ENCODE results near the gene DUSP11.

DUSP11 gene

GRCh38 chr2:73779467-73780236, at the start of gene DUSP11:
DUSP11 (minus strand) TSS chr2:73780103; CDS start chr2:73779974, 129 bp downstream.
- TF ChIP-seq TCF12 (IDR thresholded peaks at IDR 0.05; ENCODE audit: low read depth) (no peak), FOXM1 (IDR thresholded peaks at IDR 0.05; ENCODE audit: borderline replicate concordance, low read depth) (no peak), CEBPB (IDR thresholded peaks at IDR 0.05) (no peak), REST (IDR thresholded peaks at IDR 0.05; ENCODE audit: low read depth) (no peak), TEAD4 (IDR thresholded peaks at IDR 0.05) (0 out of 2 replicates have a peak, but pooled peaks have one; percentile 27), USF1 (IDR thresholded peaks at IDR 0.05) (peak; percentile 45; the same call in 1 of the 2 replicates), CREB1 (IDR thresholded peaks at IDR 0.05; ENCODE audit: low read depth) (no peak), YY1 (IDR thresholded peaks at IDR 0.05; ENCODE audit: low read depth) (peak; percentile 78), MAX (IDR thresholded peaks at IDR 0.05) (peak; percentile 83), EP300 (IDR thresholded peaks at IDR 0.05; ENCODE audit: borderline replicate concordance) (0 out of 2 replicates have a peak, but pooled peaks have one; percentile 19), EGR1 (IDR thresholded peaks at IDR 0.05) (0 out of 2 replicates have a peak, but pooled peaks have one; percentile 25), ZBTB7A (IDR thresholded peaks at IDR 0.05; ENCODE audit: low read depth) (no peak), RAD21 (IDR thresholded peaks at IDR 0.05; ENCODE audit: low read depth) (peak; percentile 58), TAF1 (IDR thresholded peaks at IDR 0.05; ENCODE audit: low read depth) (peak; percentile 73), NFIC (IDR thresholded peaks at IDR 0.05) (no peak)

- TF ChIP-seq RAD21 (IDR thresholded peaks at IDR 0.05; ENCODE audit: low read depth) (no peak), CEBPB (IDR thresholded peaks at IDR 0.05) (no peak), TEAD4 (IDR thresholded peaks at IDR 0.05) (peak; percentile 5; the same call in 1 of the 2 replicates), FOXM1 (IDR thresholded peaks at IDR 0.05; ENCODE audit: borderline replicate concordance, low read depth) (no peak), ZBTB7A (IDR thresholded peaks at IDR 0.05; ENCODE audit: low read depth) (peak; percentile 89), EP300 (IDR thresholded peaks at IDR 0.05; ENCODE audit: borderline replicate concordance) (no peak), YY1 (IDR thresholded peaks at IDR 0.05; ENCODE audit: low read depth) (peak; percentile 97), CREB1 (IDR thresholded peaks at IDR 0.05; ENCODE audit: low read depth) (peak; percentile 85), EGR1 (IDR thresholded peaks at IDR 0.05) (peak; percentile 46; the same call in 1 of the 2 replicates), MAX (IDR thresholded peaks at IDR 0.05) (peak; percentile 78), TAF1 (IDR thresholded peaks at IDR 0.05; ENCODE audit: low read depth) (peak; percentile 66), USF1 (IDR thresholded peaks at IDR 0.05) (peak; percentile 69), REST (IDR thresholded peaks at IDR 0.05; ENCODE audit: low read depth) (no peak), NFIC (IDR thresholded peaks at IDR 0.05) (0 out of 2 replicates have a peak, but pooled peaks have one; percentile 48), TCF12 (IDR thresholded peaks at IDR 0.05; ENCODE audit: low read depth) (peak; percentile 44; the same call in 1 of the 2 replicates)
Observed at GRCh38 chr2:73828818-73829570, 49.1 kb upstream of the DUSP11 start, which contains the start of gene STAMBP. STAMBP (plus strand) TSS chr2:73828961; CDS start chr2:73830857, 1,896 bp downstream.

- TF ChIP-seq CREB1 (IDR thresholded peaks at IDR 0.05; ENCODE audit: low read depth) (no peak), CEBPB (IDR thresholded peaks at IDR 0.05) (no peak), TEAD4 (IDR thresholded peaks at IDR 0.05) (no peak), NFIC (IDR thresholded peaks at IDR 0.05) (no peak), FOXM1 (IDR thresholded peaks at IDR 0.05; ENCODE audit: borderline replicate concordance, low read depth) (no peak), ZBTB7A (IDR thresholded peaks at IDR 0.05; ENCODE audit: low read depth) (no peak), MAX (IDR thresholded peaks at IDR 0.05) (no peak), TAF1 (IDR thresholded peaks at IDR 0.05; ENCODE audit: low read depth) (no peak), EP300 (IDR thresholded peaks at IDR 0.05; ENCODE audit: borderline replicate concordance) (no peak), USF1 (IDR thresholded peaks at IDR 0.05) (no peak), TCF12 (IDR thresholded peaks at IDR 0.05; ENCODE audit: low read depth) (no peak)
Observed at GRCh38 chr2:73828389-73828817, 48.5 kb upstream of the DUSP11 start.
